SKM-1 (cell line): ENCODE data around the gene PNPLA1.

Experiments
- DNase-seq: peaks from one replicate; lab custom pipeline; 2025; ENCODE audit not compliant: unreplicated experiment; lab: John Stamatoyannopoulos, UW

Gene PNPLA1

GRCh38 chr6:36245572-36246061 is 24.2 kb upstream of the PNPLA1 start:
- DNase-seq, result no peak

GRCh38 chr6:36246506-36247268 is 23.2 kb upstream of the PNPLA1 start:
- peak; percentile 27 for DNase-seq

GRCh38 chr6:36247693-36248092 is 22.2 kb upstream of the PNPLA1 start:
- DNase-seq, result no peak

GRCh38 chr6:36248980-36249379 is 20.9 kb upstream of the PNPLA1 start:
- no peak for DNase-seq

- no peak for DNase-seq
Measured at GRCh38 chr6:36249536-36249935, 20.3 kb upstream of the PNPLA1 start.

GRCh38 chr6:36252005-36252404 is 17.9 kb upstream of the PNPLA1 start:
- no peak for DNase-seq

GRCh38 chr6:36263390-36264000 is 6.4 kb upstream of the PNPLA1 start:
- DNase-seq, result no peak

- DNase-seq, result no peak
Measured at GRCh38 chr6:36265744-36266143, 4.1 kb upstream of the PNPLA1 start.

- no peak for DNase-seq
Measured at GRCh38 chr6:36266913-36267644, 2.8 kb upstream of the PNPLA1 start.

- DNase-seq, result no peak
Measured at GRCh38 chr6:36267731-36268477, 2.0 kb upstream of the PNPLA1 start.

- DNase-seq, result no peak
Measured at GRCh38 chr6:36268478-36269275, 1.2 kb upstream of the PNPLA1 start.

- no peak for DNase-seq
Measured at GRCh38 chr6:36272234-36272633, 2.4 kb downstream of the PNPLA1 start.

- DNase-seq, result no peak
Measured at GRCh38 chr6:36273067-36273466, 3.2 kb downstream of the PNPLA1 start.

- no peak for DNase-seq
Measured at GRCh38 chr6:36273802-36274514, 4.1 kb downstream of the PNPLA1 start.

- no peak for DNase-seq
Measured at GRCh38 chr6:36276581-36277536, 7.0 kb downstream of the PNPLA1 start.

GRCh38 chr6:36277946-36278470 is 8.1 kb downstream of the PNPLA1 start:
- no peak for DNase-seq

GRCh38 chr6:36280467-36280866 is 10.6 kb downstream of the PNPLA1 start:
- DNase-seq, result no peak

- no peak for DNase-seq
Measured at GRCh38 chr6:36280983-36281382, 11.1 kb downstream of the PNPLA1 start.
